ENCODE data around the gene RNF151.
"Not testable (repeated sequence)": the region's sequence is repeated elsewhere in the genome, so short reads cannot be mapped to it uniquely, and the experiment has no call there.

Gene RNF151

DNA sequence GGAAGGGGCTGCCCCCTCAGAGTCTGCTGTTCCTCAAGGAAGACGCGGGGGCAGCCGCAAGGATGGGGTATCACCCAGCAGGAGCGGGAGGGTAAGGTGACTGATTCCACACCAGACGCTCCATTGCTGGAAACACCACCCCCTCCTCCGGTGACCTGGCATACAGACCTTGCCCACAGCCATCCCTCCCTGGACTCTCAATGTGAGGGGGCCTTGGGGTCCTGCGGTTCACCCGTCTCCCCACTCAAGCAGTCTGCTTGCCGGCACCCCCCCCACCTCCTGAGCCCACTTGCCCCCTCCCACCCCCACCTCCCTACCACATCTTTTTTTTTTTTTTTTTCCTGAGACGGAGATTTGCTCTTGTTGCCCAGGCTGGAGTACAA lies 36.3 kb upstream of the RNF151 start:
- Mint-ChIP-seq H3K9me3 (ENCODE audit: low read depth) (no peaks in the 10 kb centered on the region), H3K27ac (no peak overlapping the region), H3K4me3 (no peak overlapping the region), H3K36me3 (no peaks in the 10 kb centered on the region), H3K27me3 (no peaks in the 10 kb centered on the region), H3K4me1 (ENCODE audit: low read depth) (peaks cover 2% of the 10 kb centered on the region)

DNA sequence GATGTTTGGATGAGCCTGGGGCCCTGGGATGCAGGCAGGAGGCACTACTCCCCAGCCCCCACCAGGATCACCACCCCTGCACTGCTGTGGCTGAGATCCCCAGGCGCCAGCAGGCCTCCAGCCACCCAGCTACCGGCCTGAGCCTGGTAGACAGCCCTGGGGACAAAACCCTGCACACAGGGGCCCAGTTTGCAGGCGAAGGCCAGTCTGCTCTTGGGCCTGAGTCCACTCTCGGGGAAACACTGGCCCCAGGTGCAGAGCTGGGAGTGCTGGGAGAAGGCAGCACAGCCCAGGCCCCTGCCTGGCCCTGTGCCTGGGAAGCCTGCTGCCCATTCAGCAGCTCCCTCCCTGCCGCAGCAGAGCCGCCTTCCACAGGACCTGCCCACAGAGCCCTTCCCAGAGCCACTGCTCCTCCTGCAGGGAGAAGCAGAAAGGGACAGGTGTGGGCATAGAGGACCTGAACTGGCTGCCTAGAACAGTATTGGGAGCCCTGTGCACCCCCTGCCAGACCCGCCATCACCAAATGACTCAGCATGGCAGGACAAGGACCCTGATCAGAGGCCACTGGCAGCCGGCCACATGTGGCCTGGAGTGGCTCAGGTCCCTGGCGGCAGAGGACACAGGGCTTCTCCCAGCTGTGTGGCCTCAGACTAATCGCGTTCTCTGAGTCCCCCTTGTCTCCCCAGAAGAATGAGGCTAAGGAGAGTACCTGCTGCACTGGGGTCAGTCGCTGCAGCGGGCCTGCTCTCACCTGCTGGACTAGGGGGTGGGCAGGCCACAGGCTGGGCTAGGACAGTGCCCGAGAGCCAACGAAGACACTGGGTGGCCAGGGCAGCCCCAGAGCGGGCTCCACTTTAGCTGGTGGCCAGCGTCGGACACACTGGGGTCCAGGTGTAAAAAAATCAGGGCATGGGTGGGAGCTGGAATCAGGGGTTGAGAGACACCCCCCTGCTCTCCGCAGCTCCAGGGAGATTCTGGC lies 34.3 kb upstream of the RNF151 start:
- no peaks in the 10 kb centered on the region for H3K9me3 Mint-ChIP-seq (ENCODE audit: low read depth)
- H3K36me3 Mint-ChIP-seq, result no peaks in the 10 kb centered on the region
- H3K27me3 Mint-ChIP-seq, result no peaks in the 10 kb centered on the region
- no peak overlapping the region for H3K4me3 Mint-ChIP-seq
- peaks cover 2% of the 10 kb centered on the region for H3K4me1 Mint-ChIP-seq (ENCODE audit: low read depth)
- H3K27ac Mint-ChIP-seq, result no peak overlapping the region

DNA sequence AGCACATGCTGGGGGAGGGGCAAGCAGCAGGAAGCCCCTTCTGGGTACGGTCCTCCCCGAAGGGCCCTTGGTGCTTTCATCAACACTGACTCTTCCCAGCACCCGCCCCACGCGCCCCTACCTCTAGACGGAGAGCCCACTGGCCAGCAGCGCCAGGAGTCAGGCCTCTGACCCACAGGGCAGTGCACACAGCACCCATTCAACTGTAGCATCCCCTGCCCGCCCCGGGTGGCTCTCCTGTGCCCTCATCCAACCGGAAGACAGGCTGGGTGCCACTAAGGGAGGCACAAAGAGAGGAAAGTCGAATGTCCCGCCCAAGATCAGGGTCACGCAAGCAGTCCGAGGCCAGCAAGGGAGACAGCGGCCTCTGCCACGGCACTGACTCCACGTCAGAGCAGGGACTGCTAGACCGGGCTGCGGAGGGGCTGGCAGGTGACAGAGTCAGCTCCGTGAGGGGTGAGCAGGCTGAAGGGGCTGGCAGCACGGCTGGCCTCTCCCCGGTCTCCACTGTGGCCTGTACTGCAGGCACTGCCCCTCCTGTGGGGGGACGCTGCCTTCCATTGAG lies 33.5 kb upstream of the RNF151 start:
- peaks cover 2% of the 10 kb centered on the region for H3K4me1 Mint-ChIP-seq (ENCODE audit: low read depth)
- no peak overlapping the region for H3K27ac Mint-ChIP-seq
- no peak overlapping the region for H3K4me3 Mint-ChIP-seq
- no peaks in the 10 kb centered on the region for H3K9me3 Mint-ChIP-seq (ENCODE audit: low read depth)
- H3K36me3 Mint-ChIP-seq, result no peaks in the 10 kb centered on the region
- no peaks in the 10 kb centered on the region for H3K27me3 Mint-ChIP-seq

DNA sequence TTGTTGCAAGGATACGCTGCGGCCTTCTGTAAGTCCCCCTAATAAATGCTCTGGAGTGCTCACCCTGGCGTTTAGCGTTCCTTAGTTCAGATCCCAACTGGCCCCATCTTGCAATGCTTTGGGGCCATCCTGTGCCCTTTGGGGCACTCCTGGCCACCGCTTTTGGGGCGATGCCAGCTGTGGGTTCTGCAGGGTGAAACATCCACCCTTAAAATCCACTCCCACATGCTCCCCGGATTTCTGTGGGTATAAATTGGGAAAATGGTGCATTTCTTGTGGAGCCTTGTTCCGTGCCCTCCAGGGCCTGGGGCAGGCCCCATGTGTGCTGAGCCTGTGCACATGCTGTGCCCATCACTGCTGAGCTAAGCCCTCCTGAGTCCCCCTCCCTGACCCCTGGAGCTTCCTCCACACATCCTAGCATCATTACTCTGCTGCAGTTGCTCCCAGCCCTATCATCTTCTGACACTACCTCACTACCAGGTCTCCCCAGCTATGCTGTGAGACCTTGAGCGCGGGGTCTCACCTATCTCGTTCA lies 29.6 kb upstream of the RNF151 start:
- no peaks in the 10 kb centered on the region for H3K9me3 Mint-ChIP-seq (ENCODE audit: low read depth)
- peaks cover 9% of the 10 kb centered on the region for H3K4me1 Mint-ChIP-seq (ENCODE audit: low read depth)

DNA sequence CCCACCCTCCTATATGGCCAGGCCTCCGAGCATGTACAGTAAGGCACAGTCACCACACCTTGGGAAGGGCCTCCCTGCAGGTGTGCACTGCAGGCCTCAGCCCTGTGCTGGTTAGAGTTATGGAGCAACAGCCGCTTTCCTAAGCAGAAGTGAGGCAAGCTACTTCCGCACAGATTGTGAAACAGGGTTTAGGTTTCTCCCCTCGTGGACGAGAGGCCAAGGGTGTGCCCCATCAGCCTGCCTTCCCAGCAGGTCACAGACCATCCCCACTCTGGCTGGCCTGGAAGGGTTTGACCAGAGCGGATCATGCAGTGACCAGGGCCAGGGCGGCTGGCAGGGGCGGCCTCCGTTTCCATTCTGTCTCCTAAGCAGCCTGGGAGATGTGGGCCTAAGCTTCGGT lies 28.3 kb upstream of the RNF151 start:
- Mint-ChIP-seq H3K4me3 (no peak overlapping the region), H3K27ac (no peak overlapping the region), H3K27me3 (no peaks in the 10 kb centered on the region), H3K36me3 (no peaks in the 10 kb centered on the region), H3K4me1 (ENCODE audit: low read depth) (peaks cover 9% of the 10 kb centered on the region), H3K9me3 (ENCODE audit: low read depth) (no peaks in the 10 kb centered on the region)

More for the DNA sequence above, 29.6 kb upstream of the RNF151 start:
- Mint-ChIP-seq H3K36me3 (no peaks in the 10 kb centered on the region), H3K27ac (no peak overlapping the region), H3K4me3 (no peak overlapping the region), H3K27me3 (no peaks in the 10 kb centered on the region)

DNA sequence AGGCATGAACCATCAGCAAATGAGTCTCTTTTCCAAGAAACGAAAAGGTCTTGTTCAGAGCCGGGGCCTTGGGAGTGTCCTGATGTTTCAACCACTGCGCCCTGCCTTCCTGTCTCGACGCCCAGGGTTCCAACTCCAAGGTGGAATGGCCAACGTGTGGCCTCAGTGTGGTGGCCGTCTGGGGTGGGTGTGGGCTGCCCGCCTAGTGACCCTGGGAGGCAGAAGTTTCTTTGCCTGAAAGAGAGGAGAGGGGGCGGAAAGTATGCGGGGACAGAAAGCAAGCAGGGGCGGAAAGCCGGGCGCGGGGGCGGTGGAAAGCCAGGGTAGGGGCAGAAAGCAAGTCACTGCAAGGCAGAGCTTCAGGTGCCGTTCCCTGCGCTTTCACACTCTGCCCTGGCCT lies 27.7 kb upstream of the RNF151 start:
- no peak overlapping the region for H3K27ac Mint-ChIP-seq
- H3K36me3 Mint-ChIP-seq, result no peaks in the 10 kb centered on the region

DNA sequence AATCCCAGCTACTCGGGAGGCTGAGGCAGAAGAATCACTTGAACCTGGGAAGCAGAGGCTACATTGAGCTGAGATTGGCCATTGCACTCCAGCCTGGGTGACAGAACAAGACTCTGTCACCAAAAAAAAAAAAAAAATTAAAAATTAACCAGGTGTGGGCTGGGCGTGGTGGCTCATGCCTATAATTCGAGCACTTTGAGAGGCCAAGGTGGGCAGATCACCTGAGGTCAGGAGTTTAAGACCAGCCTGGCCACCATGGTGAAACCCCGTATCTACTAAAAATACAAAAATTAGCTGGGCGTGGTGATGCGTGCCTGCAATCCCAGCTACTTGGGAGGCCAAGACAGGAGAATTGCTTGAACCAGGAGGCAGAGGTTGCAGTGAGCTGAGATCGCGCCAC lies 26.8 kb upstream of the RNF151 start:
- not testable (repeated sequence) for H3K4me3 Mint-ChIP-seq; H3K9me3 Mint-ChIP-seq (ENCODE audit: low read depth); H3K27ac Mint-ChIP-seq; H3K36me3 Mint-ChIP-seq; H3K27me3 Mint-ChIP-seq
- H3K4me1 Mint-ChIP-seq (ENCODE audit: low read depth), result peaks cover 18% of the 10 kb centered on the region

More for the DNA sequence above, 27.7 kb upstream of the RNF151 start:
- Mint-ChIP-seq H3K4me3 (no peak overlapping the region), H3K9me3 (ENCODE audit: low read depth) (no peaks in the 10 kb centered on the region), H3K27me3 (no peaks in the 10 kb centered on the region), H3K4me1 (ENCODE audit: low read depth) (peaks cover 13% of the 10 kb centered on the region)

DNA sequence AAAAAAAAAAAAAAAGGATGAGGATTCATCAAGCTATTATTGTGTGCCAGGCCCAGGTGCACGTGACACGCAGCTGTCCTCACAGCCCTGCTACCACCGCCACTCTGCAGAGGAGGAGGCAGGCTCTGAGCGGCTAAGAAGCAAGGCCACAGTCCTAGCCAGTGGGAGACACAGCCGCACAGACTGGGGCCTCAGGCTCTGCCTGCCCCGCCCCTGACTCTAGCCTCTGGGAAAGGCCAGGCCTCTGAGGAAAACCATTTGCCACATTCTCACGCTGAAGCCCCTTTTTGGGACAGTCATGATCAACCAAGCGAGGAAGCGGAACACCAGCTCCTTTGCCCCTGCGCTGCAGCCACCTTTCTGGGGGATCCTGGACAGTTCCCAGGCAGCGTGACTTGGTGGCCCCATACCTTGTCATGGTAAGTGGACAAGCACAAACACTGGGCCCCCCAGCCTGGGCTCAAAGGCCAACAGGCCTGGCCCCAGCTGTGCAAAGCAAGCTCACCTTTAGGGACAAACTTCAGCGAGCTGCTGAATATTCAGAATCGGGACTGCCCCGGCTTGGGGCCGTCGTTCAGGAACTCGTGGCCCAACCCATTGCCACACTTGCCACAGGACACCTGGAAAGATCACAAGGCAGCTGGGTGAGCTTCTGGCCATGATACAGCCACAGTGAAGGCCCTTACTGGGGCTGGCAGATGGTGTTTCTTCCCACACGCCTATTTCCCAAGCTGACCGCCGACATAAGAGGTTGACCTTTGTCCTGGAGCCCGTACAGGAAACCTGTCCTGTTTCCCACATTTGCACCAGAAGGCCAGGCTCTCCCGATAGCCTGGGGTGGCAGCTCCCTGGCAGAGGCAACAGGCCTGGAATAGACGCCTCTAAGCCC lies 26.1 kb upstream of the RNF151 start:
- peaks cover 18% of the 10 kb centered on the region for H3K4me1 Mint-ChIP-seq (ENCODE audit: low read depth)
- no peak overlapping the region for H3K4me3 Mint-ChIP-seq
- H3K9me3 Mint-ChIP-seq (ENCODE audit: low read depth), result no peaks in the 10 kb centered on the region
- H3K36me3 Mint-ChIP-seq, result no peaks in the 10 kb centered on the region
- no peak overlapping the region for H3K27ac Mint-ChIP-seq
- H3K27me3 Mint-ChIP-seq, result no peaks in the 10 kb centered on the region

DNA sequence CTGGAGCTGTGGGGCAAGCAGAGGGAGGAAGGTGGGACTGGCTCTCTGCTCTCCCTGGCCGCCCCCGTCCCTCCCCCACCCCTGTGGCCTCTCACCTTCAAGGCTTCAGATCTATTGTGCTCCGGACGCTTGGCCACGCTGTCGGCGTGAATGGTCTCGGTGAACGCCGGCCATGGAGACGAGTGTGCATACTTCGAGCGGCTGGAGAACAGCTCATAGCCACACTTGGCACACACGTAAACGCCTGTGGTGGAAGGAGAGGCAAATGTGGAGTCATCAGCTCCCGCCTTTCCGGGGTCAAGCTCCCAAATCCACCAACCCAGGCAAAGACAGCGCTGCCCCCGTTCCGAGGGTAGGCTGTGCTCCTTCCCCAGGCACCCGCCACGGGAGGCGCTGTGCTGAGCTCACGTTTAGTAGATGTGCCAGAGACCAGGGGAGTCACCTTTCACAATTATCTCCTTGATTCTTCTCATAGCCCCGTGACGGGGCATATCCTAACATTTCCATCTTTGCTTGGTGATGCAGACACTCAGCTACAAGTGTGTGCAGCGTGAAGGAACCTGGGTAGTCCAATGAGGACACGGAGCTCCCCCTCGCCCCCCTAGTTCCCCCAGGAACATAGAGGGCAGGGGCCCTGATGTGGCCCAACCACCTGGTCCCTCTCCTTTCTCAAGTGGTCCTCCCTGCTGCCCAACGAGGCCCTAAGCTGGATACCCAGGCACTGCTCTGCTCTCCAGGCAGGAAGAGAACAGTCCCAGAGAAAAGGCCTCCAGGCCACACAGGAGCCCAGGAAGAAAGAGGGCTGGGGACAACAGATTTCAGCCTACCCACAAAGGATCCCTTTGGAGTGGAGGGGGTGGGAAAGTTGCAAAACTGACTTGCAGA lies 25.3 kb upstream of the RNF151 start:
- Mint-ChIP-seq H3K36me3 (no peaks in the 10 kb centered on the region), H3K4me3 (peak overlapping the region; percentile 84), H3K27ac (no peak overlapping the region), H3K27me3 (no peaks in the 10 kb centered on the region), H3K4me1 (ENCODE audit: low read depth) (peaks cover 18% of the 10 kb centered on the region), H3K9me3 (ENCODE audit: low read depth) (no peaks in the 10 kb centered on the region)

DNA sequence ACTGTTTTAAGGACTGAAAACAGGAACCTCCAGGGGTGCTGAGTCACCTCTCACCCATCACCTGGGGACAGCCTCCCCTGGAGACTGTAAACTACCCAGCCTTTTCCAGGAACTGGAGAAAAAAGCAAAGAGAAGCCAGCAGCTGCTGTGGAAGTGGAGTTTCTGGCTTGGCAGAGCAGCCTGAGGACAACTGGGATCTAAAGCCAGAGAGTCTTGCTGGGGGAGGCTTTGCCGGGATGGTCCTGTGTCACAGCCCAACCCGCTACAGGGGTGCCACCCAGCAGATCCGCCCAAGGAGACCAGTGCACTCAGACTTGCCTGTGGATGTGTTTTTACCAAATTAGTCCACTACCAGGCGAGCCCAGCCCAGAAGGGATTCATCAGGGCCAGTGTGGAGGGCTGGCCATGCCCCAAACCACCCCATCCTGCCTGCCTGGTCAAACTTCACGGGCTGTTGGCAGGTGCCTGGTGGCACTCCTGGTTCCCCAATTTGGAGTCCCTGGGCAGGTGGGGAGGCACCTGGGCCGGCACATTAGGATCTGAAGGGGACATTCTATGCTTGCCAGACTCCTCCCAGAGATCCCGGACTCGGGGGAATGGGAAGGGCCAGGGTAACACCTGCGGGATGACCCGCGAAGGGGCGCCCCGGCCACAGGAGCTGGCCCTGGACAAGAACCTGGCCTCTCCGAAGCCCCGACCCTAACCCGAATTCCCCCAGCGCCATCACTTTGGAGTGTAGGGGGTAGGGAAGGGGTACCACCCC lies 24.4 kb upstream of the RNF151 start:
- peak overlapping the region; percentile 84 for H3K4me3 Mint-ChIP-seq
- H3K4me1 Mint-ChIP-seq (ENCODE audit: low read depth), result peaks cover 18% of the 10 kb centered on the region
- no peaks in the 10 kb centered on the region for H3K27me3 Mint-ChIP-seq
- no peaks in the 10 kb centered on the region for H3K36me3 Mint-ChIP-seq
- no peaks in the 10 kb centered on the region for H3K9me3 Mint-ChIP-seq (ENCODE audit: low read depth)
- H3K27ac Mint-ChIP-seq, result peak overlapping the region; percentile 16

DNA sequence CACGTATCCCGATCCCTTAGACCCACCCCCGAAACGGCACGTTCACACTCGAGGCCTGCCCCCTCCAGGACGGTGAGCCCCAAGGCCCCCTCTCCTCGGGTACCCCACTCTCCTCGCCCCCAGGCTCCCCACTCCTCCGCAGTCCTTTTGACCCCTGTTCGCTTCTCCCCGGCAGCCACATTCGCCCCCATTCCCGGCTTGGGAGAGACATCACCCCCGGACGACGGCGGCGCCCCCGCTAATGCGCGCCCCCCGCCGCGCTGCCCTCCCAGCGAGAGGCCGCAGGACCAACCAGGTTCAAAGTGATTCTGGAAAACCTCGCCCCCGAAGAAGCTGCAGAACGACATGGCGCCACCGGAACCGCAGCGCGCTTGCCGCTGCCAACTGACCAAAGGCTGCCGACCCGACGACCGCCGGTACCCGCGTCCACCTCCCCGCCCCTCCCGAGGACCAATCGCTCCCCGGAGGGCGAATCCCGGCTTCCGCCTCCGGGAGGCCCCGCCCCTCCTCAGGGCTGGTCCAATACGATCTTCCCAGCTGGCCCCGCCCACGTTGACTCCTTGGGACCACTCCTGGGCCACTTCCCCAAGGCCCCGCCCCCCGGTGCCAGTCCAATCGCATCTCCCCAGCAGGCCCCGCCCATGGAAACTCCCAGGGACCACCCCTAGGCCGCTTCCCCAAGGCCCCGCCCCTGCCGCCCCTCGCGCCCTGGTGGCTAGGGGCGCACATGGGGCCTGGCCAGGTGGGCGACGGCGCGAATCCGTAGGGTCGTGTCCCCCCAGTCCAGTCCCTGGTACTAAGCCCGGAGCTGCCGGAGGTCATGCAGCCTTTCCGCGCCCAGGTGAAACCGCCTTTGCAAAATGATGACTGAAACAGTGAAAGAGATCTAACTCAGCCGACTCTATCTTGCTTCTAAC lies 23.6 kb upstream of the RNF151 start, which contains the start of gene MSRB1:
Gene MSRB1 (minus strand): TSS at position 390 of the 917 bp plus-strand sequence. CDS start 43 bp downstream, at position 347.
- Mint-ChIP-seq H3K9me3 (ENCODE audit: low read depth) (no peaks in the 10 kb centered on the region), H3K27ac (peak within 1 kb of the TSS; percentile 70), H3K4me1 (ENCODE audit: low read depth) (peaks cover 18% of the 10 kb centered on the region), H3K4me3 (peak within 1 kb of the TSS; percentile 84), H3K27me3 (no peaks in the 10 kb centered on the region), H3K36me3 (no peaks in the 10 kb centered on the region)

DNA sequence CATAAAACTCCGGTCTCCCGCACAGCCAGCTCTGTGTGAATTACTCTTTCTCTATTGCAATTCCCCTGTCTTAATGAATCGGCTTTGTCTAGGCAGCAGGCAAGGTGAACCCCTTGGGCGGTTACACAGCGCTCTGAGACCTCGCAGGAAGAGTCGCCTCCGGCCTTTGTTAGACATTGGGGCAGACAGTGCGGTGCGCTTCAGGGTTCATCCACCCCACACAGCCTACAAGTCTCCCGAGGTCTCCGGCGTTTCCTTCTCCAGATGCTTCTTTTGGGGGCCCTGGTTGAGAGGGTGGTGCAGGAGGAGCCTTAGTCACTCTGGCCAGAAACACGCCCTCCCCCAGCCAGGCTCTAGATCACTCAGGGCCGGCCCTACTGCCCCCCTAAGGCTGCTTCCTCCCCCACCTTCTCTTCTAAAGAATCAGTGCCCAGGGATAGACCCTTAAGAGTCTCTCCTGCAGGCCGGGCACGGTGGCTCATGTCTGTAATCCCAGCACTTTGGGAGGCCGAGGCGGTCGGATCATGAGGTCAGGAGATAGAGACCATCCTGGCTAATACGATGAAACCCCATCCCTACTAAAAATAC lies 21.9 kb upstream of the RNF151 start:
- Mint-ChIP-seq H3K27me3 (no peaks in the 10 kb centered on the region), H3K27ac (no peak overlapping the region), H3K36me3 (no peaks in the 10 kb centered on the region), H3K9me3 (ENCODE audit: low read depth) (no peaks in the 10 kb centered on the region), H3K4me3 (peak overlapping the region; percentile 50), H3K4me1 (ENCODE audit: low read depth) (peaks cover 18% of the 10 kb centered on the region)
